Hematopoietic multipotent progenitor cell treated with erythropoietin and hydrocortisone succinate and interleukin-3 and kit ligand, for 4 days (in vitro differentiated cells): Measurements from ENCODE around the gene HK1.
A peak's percentile ranks its signal among the peaks of the same experiment; 100 is the strongest.
"Not testable (repeated sequence)": the region's sequence is repeated elsewhere in the genome, so short reads cannot be mapped to it uniquely, and the experiment has no call there.

Experiments used
- DNase-seq: peaks from one replicate; pipeline ENCODE4 v3.0.0-alpha.2; 2015

HK1 gene

DNA sequence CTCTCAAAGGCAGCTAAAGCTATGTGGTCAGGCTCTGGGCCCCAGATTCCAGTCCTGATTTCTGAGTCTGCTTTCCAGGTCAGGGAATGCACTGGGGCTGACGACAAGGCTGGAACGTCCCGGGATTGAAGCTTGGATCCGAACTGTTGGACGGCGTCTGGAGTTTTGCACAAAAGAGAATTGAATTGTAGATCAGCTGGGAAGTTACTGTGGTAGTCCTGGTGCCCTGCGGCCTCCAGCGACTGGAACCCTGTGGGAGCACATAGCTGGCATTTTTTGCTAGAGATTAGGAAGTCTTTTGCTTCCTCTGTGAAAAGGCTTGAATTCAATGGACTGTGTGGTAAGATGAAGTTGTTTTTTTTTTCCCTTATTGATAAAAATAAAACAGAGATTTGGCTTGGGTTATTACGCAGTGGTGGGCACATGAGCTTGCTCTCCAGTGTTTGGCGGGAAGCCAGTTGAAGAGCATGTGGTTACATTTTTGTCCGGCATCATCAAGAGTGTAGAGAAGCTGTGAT lies at the start of gene HK1:
HK1 (plus strand) TSS at position 51 of the 518 bp plus-strand sequence.
- DNase-seq, result peak; percentile 22

DNA sequence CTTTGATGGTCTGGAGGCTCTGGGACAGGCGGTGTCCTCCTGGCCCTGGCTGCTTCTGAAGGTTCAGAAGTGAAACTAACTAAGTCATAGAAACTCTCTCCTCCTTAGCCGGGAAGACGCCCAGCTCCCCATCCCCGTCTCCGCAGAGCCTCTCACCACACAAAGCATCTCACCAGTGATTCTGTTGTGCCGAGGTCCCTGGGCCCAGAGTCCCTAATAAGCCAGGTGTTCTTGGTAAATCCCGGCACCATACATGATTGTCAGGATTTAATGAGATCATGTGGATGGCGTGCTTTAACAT lies 48.7 kb upstream of the HK1 start:
- no peak for DNase-seq

DNA sequence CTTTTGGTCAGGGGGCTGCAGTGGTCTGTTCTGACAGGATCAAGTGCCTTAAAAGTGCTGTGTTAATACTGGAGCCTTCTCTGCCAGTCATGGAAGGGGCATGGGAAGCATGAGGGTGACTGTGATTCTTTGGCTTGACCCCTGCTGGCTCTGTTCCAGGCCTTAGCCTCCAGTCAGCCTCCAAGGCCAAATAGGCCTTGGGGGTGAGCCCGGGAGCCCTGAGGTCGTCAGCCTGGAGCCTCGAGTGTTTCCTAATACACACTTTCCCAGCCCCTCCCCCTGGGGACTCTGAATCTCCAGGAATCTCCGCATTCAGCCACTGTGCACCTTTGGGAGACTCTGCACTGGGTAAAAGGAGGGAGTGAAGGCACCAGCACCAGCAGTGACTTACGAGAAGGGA lies 48.2 kb upstream of the HK1 start:
- no peak for DNase-seq

DNA sequence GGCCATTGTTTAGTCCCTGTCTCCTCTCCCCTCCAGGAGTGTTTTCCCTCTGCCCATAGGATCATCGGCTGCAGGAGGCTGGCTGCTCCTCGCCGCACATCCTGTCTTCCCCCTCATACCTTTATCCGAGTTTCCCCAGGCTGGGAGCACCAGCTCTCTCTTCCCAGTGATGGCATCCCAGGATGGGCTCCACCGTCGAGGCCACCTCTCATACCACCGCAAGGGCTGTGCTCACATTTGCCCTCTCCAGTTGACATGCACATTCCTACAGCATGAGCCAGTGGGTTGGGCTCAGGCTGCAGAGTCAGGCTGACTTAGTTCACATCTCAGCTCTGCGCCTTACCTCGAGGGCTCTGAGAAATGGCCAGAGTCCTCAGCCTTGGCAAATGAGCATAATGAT lies 46.0 kb upstream of the HK1 start:
- DNase-seq, result no peak

DNA sequence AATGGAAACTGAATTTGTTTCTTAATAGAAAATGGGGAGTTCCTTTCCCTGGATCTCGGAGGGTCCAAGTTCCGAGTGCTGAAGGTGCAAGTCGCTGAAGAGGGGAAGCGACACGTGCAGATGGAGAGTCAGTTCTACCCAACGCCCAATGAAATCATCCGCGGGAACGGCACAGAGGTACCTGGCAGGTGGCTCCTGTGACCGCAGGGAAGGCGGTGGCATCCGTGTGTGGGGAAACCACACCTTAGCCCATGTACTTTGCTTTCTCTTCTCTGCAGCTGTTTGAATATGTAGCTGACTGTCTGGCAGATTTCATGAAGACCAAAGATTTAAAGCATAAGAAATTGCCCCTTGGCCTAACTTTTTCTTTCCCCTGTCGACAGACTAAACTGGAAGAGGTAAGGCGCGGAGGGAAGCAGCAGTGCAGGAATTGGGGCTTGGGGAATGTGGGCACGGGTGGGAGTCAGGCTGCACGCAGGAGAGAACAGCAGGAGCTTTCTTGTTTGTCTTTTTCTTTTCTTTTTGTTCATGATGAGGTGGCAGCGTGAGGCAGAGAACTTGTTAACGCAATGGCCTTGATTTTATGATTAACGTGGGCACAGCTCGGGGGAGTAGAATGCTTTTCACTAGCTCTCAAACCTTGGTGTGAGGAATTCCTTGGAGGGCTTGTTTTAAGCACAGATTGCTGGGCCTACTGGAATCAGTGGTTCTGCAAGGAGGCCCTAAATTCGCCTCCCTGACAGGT lies 45.4 kb upstream of the HK1 start:
- no peak for DNase-seq

DNA sequence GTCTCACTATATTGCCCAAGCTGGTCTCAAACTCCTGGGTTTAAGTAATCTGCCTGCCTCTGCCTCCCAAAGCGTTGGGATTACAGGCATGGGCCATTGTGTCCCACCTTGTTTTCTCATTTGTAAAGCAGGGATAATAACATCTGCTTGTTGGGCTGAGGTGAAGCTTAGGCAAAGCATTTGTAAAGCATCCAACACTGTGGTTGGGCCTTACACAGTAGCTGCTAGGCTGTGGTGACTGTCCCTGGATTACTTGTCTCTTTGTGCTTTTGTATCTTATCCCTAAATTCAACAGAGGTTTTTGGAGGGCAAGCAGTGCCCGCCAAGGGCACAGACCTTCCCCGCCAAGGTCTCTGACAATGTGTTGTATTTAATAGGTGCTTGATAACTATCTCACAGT lies 43.8 kb upstream of the HK1 start:
- DNase-seq, result no peak

DNA sequence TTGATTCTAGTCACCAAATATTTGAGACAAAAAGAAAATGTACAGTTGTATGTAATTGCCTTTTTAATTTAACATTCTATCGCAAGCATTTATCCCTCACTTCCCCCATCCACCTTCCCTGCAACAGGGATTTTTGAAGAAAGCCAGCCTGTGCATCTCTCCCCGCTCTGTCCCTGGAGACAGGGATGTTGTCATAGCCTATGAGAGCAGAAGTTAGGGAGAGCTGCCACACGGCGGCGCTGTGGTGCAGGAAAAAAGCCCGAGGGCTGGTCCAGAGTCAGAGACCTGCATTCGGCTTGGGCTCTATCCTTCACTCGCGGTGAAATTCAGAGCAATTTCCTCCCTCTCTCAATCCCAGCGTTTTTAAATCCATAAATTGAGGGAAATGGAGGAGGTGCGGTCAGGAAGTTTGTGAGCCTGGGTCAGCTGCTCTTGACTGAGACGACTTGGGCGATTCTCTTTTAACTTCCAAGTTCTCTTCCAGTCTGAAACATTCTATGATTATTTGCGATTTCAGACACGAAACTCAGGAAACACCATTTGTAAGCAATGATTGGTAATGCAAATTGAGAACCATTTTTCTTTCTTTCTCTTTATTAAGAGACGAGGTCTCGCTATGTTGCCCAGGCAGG lies 40.7 kb upstream of the HK1 start:
- peak; percentile 92 for DNase-seq

DNA sequence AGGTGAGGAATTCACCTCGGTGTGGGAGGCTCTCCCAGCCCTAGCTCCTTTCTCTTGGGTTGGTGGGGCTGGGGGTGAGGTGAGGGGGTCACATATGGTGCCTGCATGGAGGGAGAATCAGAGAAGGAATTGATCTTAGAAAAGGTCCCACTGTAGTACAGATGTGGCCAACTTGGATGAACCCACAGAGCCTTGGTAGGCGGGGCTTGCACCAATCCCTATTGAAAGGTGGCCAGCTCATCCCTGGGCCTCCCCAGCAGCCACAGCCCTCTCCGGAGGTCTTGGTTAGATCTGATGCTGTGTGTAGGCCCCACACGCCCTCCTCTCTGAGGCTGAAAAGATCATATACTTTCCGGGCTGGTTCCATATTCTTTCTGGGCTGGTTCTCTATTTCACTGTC lies 39.2 kb upstream of the HK1 start:
- no peak for DNase-seq

DNA sequence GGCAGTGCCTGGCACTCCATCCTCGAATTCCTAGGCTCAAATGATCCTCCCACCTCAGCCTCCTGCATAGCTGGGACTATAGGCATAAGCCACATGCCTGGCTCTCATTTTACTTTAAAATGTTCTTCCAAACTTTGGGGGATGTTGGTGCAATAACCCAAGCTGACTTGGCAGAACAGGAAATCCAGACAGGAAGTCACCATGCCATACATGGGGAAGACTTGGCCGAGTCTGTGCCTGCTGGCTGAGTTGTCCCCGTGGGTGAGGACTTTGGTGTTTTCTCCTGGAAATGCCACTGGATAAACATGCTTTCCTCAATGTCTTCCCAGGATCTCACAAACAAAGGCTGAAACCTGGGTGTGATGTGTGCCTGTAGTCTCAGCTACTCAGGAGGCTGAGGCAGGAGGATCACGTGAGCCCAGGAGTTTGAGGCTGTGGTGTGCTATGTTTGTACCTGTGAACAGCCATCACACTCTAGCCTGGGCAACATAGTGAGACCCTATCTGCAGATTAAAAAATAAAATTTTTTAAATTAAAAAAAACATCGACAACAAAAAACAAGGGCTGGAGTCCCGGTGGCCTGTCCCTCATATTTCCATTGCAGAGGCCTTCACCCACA lies 38.4 kb upstream of the HK1 start:
- DNase-seq, result peak; percentile 28

DNA sequence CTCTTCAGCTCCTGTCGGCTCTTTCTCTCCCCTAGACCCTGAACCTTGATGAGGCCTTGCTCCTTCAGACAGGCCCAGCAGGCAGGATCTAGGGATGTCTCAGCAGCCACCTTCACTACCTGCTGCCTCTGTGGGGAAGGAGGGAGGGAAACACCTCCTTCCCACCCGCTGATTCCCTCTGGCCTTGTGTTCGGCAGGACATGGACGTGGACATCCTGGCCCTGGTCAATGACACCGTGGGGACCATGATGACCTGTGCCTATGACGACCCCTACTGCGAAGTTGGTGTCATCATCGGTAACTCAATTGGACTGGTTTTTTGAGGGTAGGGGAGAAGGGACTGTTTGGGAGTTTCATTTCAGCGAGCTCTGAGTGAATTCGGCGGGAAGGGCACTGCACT lies 37.8 kb upstream of the HK1 start:
- DNase-seq, result no peak

DNA sequence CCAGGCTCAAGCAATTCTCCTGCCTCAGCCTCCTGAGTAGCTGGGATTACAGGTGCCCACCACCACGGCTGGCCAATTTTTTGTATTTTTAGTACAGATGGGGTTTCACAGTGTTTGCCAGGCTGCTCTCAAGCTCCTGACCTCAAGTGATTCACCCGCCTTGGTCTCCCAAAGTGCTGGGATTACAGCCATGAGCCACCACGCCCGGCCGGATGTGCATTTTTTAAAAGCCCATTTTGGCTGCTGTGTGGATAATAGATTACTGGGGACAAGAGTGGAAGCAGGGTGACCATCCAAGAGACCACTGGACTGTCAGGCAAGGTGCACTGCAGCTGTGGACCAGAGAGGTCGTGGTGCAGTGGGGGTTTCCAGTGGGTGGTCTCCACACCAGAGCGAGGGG lies 36.7 kb upstream of the HK1 start:
- peak; percentile 37 for DNase-seq

DNA sequence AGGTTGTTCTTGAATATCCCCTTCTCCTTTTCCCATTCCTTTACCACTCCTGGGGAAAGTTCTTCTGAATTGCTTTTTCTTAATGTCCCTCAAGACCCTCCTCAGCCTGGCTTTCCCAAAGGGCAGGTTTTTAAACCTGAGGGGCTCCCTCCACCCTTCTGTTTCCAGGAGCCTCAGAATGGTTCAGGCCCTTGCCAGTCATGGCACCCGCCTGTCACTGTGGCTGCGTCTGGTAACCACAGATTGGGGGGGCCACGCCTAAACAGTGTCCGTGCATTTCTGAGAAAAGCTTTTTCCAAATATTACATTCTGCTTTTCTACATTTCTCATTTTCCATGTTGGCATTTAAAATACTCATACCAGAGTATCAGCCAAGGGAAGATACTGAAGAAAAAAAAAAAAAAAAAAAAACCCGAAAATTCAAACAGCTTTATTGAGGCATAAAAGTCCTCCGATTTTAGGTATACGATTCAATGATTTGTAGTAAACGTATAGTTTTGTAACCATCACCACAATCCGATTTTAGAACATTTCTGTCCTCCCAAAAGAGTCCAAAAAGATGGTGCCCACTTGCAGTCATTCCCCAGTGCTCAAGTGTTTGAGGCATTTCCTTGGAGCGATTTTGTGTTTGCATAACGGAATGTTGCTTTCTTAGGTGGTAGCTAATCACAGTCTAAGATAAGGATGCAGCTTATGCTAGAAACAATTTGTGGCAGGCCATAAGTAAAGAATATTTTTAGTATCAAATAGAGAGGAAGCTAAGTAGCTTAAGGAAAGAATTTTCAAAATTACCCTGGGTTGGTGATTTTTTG lies 36.0 kb upstream of the HK1 start:
- peak; percentile 89 for DNase-seq

DNA sequence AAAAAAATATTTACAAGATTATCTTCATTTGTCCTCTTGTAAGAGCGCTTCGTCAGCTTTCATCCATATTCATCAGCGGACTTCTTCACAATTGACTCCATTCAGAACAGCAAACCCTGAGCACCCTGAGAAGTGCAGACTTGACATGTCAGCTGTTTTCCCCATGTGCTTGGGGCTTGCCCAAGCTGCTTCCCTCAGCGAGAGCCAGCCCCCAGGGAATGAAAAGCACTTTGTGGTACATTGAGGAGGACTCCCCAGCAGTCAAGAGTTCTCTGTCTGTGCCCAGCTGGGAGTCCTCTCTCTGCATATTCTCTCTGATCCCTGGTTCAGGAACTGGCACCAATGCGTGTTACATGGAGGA lies 35.5 kb upstream of the HK1 start:
- DNase-seq, result no peak

DNA sequence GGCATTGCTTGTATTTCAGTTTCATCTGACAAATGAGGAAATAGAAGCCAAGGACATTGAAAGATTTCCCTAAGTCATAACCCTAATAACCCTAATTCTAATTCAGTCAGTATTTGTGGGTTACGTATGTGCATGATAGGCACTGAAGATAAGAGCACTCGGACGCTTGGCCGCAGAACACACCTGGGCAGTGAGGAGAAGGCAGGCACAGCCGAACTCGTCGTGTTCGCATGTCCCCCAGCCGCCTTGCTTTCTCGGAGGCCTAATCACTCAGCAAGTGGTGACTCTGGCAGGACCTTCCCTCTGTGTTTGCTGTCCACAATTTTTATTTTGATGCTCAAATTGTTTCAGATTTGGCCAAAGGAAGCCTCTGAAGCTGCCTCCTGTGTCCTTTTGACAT lies 34.5 kb upstream of the HK1 start:
- DNase-seq, result no peak

DNA sequence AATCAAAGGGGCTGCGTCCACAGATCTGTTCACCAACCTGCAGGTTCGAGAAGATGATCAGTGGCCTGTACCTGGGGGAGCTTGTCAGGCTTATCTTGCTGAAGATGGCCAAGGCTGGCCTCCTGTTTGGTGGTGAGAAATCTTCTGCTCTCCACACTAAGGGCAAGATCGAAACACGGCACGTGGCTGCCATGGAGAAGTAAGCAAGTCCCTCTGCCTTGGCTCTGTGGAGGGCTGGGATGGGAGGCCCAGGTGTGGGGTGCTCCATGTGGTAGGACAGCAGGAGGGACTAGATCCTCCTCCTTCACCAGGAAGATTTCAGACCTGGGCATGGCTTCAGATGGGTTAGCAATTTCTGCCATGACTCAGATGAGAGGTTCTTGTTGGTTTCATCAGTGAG lies 32.3 kb upstream of the HK1 start:
- DNase-seq, result no peak

DNA sequence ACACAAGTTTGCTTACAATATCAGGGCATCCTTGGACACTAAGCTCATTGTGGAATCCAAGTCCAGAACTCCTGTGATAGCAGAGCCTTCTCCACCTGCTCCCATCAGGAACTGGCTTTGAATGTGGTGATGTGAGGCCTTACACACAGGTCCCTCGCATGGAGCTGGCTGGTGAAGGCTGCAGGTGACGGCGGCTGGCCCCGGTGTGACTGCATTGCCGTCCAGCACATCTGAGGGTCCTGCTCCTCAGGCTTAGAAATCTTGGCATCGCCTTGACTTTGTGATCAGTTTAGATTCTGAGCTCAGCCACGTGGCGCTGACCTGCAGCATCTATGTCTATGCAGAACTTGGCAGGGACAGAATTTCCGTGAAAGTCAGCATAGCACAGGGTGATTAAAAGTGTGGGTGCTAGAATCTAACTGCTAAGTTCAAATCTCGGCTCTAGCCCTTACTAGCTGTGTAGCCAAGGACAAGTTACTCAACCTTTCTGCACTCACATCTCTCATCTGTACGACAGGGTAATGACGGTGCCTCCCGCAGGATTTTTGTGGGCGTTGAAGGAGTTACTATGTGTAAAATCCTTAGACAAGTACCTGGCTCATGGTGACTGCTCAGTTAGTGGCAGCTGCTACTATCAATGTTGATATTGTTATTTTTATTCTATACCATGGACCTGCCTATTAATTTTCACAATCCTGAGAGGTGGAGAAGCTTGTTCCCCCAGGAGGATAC lies 31.5 kb upstream of the HK1 start:
- no peak for DNase-seq

DNA sequence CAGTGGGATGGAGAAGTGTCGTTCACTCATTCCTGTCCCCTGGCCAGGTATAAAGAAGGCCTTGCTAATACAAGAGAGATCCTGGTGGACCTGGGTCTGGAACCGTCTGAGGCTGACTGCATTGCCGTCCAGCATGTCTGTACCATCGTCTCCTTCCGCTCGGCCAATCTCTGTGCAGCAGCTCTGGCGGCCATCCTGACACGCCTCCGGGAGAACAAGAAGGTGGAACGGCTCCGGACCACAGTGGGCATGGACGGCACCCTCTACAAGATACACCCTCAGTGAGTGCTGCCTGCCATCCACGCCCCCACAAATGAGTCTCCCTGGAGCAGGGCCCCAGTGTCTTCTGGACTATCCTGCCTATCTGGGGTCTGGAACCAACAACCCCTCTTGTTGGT lies 31.0 kb upstream of the HK1 start:
- no peak for DNase-seq

DNA sequence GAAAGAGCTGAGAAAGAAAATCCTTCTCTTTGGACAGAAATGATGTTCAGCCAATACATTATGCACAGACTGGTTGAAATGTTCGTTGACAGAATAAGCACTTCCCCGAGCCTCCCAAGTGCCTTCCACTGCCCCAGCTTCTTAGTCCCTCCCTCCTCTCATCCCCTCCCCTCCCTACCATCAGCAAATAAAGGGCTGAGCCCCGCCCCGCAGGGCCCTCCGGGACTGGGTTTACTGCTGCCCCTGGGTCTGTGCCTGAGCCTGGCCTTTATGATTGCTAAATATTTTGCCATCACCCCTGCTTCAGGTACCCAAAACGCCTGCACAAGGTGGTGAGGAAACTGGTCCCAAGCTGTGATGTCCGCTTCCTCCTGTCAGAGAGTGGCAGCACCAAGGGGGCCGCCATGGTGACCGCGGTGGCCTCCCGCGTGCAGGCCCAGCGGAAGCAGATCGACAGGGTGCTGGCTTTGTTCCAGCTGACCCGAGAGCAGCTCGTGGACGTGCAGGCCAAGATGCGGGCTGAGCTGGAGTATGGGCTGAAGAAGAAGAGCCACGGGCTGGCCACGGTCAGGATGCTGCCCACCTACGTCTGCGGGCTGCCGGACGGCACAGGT lies 30.1 kb upstream of the HK1 start:
- no peak for DNase-seq

DNA sequence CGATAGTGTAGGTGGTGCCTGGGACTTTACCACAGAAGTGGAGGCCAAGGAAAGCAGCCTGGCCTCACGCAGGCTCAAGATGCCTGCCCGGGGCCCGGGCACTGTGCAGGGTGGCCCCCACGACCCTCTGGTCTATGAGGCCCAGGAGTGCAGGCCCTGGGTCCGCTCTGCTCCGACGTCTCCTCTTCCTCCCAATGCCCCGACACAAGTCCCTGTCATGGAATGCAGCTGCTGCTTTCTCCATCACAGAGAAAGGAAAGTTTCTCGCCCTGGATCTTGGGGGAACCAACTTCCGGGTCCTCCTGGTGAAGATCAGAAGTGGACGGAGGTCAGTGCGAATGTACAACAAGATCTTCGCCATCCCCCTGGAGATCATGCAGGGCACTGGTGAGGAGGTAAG lies 28.3 kb upstream of the HK1 start:
- DNase-seq, result no peak

DNA sequence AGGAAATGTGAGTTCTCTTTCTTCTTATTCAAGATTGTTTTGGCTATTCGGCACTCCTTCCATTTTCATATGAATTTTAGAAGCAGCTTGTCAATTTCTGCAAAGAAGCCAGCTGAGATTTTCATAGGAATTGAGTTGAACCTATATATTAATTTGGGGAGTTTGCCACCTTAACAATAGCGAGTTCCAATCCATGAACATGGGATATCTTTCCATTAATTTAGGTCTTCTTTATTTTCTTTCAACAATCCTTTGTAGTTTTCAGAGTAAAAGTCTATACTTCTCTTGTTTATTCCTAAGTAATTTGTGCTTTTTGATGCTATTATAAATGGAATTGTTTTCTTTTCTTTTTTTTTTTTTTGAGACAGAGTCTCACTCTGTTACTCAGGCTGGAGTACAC lies 26.9 kb upstream of the HK1 start:
- not testable (repeated sequence) for DNase-seq

DNA sequence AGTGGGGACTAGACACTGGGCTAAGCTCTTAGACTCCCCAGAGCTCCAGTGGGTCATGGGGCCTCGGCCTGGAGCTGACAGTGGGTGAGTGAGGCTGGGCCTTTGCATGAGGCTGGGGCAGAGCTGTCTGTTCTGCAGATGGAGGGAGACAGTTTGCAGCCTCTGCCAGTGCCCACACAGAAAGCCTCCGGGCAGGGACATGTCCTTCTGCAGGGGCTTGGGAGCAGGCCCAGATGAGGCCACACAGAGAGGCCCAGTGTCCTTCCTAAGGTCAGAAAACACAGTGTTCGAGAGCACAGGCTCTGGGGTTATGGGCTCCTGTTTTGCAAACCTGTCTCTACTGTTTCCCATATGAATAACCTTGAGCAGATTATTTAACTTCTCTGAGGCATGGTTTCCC lies 25.1 kb upstream of the HK1 start:
- DNase-seq, result no peak

DNA sequence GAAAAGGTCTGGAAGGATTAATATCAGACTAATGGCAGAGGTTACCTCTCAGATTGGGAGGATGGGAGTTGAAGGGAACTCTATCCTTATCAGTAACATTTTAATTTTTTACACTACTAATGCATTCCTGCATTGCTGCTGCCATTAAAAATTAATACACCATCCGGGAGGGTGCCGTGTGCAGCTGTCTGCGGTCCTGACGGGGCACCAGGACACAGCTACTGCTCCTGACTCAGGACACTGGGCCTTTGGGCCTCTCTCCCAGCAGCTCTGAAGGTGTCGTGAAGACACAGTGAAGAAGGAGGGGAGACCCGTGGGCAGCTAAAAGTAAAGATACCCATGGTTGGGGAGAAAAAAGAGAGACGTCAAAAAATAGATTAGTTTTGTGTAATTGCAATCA lies 23.4 kb upstream of the HK1 start:
- DNase-seq, result no peak
